ENCODE measurements around the gene HAP1. TPM values are rescaled to one million over a fixed set of nuclear protein-coding genes. Genes with fewer than 3 reads are reported as not detected.

The HAP1 gene
- total RNA-seq, 1 donor from 2014 or later, result not detected

DNA sequence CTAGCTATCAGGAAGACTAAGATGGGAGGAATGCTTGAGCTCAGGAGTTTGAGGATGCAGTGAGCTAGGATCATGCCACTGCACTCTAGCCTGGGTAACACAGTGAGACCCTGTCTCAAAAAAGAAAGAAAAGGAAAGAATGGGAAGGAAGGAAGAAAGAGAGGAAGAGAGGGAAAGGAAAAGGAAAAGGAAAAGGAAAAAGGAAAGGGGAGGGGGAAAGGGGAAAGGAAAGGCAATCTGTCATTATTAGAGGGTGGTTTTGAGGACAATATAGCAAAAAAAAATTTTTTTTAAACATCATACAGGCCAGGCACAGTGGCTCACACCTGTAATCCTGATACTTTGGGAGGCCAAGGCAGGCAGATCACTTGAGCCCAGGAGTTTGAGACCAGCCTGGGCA lies 31.7 kb upstream of the HAP1 start:
- H3K27me3 ChIP-seq (ENCODE audit: control insufficient read depth in 3 of 3, insufficient read depth in 3 of 3, low read length in 3 of 3), result no peaks in the 10 kb centered on the region
- no peak overlapping the region for H3K27ac ChIP-seq (ENCODE audit: low read depth, low read length)
- H3K9me3 ChIP-seq (ENCODE audit: control insufficient read depth in 3 of 3, low read length in 3 of 3), result no peaks in the 10 kb centered on the region
- no peaks in the 10 kb centered on the region for H3K4me1 ChIP-seq (ENCODE audit: control insufficient read depth in 3 of 3, insufficient read depth in 3 of 3, low read length in 3 of 3)
- peaks cover 68 to 80% (median 69%) of the 10 kb centered on the region in 3 donors for H3K36me3 ChIP-seq (ENCODE audit: control insufficient read depth in 3 of 3, insufficient read depth in 3 of 3, low read length in 3 of 3)
- no peak overlapping the region for H3K4me3 ChIP-seq (ENCODE audit: low read length in 3 of 3)
- no peak overlapping the region for H3K9ac ChIP-seq (ENCODE audit: low read depth in 1 of 3, low read length in 3 of 3)

DNA sequence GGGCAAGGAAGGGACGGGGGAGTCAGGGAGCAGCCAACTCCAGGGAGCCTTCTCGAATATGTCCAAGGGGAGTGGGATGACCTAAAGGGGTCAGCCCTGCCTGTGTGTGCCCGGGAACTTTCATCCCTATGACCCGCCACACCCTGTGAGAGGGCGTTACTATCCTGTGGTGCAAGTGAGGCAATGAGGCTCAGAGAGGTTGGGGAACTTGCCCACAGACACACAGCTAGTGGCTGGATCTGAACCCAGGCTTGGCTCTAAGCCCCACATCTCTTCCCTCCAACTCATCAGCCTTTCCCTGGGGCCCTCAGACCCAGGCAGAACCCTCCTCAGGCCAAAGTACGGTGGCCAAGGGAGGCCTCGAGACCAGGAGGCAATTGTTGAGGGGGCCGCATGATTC lies 28.9 kb upstream of the HAP1 start:
- Histone ChIP-seq H3K4me3 (ENCODE audit: low read length in 3 of 3) (no peak overlapping the region), H3K4me1 (ENCODE audit: control insufficient read depth in 3 of 3, insufficient read depth in 3 of 3, low read length in 3 of 3) (no peaks in the 10 kb centered on the region), H3K27me3 (ENCODE audit: control insufficient read depth in 3 of 3, insufficient read depth in 3 of 3, low read length in 3 of 3) (no peaks in the 10 kb centered on the region), H3K27ac (ENCODE audit: low read depth, low read length) (no peak overlapping the region), H3K36me3 (ENCODE audit: control insufficient read depth in 3 of 3, insufficient read depth in 3 of 3, low read length in 3 of 3) (peaks cover 56 to 75% (median 66%) of the 10 kb centered on the region in 3 donors), H3K9ac (ENCODE audit: low read depth in 1 of 3, low read length in 3 of 3) (no peak overlapping the region), H3K9me3 (ENCODE audit: control insufficient read depth in 3 of 3, low read length in 3 of 3) (no peaks in the 10 kb centered on the region)

DNA sequence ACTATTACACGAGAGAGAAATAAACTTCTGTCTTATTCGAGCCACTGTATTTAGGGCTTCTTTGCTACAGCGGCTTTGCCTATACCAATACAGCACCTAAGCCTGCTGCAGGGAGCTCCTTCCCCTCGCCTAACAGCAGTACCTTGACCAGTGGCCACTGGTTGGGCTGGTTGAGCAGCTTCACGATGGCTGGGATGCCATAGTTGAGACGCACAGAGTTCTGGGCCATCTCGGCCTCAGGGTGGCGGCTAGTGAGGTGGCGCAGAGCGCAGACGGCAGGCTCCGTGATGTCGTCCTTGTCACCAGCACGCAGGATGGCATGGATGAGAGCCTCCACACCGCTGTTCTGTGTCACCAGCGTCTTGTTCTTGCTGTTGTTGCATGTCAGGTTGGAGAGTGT lies 28.4 kb upstream of the HAP1 start:
- peaks cover 58 to 77% (median 68%) of the 10 kb centered on the region in 3 donors for H3K36me3 ChIP-seq (ENCODE audit: control insufficient read depth in 3 of 3, insufficient read depth in 3 of 3, low read length in 3 of 3)
- H3K27me3 ChIP-seq (ENCODE audit: control insufficient read depth in 3 of 3, insufficient read depth in 3 of 3, low read length in 3 of 3), result no peaks in the 10 kb centered on the region
- H3K4me3 ChIP-seq (ENCODE audit: low read length in 3 of 3), result no peak overlapping the region
- H3K4me1 ChIP-seq (ENCODE audit: control insufficient read depth in 3 of 3, insufficient read depth in 3 of 3, low read length in 3 of 3), result no peaks in the 10 kb centered on the region
- H3K9ac ChIP-seq (ENCODE audit: low read depth in 1 of 3, low read length in 3 of 3), result no peak overlapping the region
- no peak overlapping the region for H3K27ac ChIP-seq (ENCODE audit: low read depth, low read length)
- no peaks in the 10 kb centered on the region for H3K9me3 ChIP-seq (ENCODE audit: control insufficient read depth in 3 of 3, low read length in 3 of 3)

DNA sequence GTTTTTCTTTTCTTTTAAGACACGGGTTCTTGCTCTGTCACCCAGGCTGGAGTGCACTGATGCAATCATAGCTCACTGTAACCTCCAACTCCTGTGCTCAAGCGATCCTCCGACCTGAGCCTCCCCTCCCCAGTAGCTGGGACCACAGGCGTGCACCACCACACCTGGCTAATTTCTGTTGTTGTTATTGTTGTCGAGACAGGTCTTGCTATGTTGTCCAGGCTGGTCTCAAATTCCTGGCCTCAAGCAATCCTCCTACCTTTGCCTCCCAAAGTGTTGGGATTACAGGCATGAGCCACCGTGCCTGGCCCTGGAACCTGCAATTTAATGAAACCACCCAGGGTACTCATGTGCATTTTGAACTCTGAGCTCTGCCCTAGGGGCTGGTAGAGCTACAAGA lies 27.9 kb upstream of the HAP1 start:
- Histone ChIP-seq H3K9ac (ENCODE audit: low read depth in 1 of 3, low read length in 3 of 3) (no peak overlapping the region), H3K36me3 (ENCODE audit: control insufficient read depth in 3 of 3, insufficient read depth in 3 of 3, low read length in 3 of 3) (peaks cover 58 to 77% (median 68%) of the 10 kb centered on the region in 3 donors), H3K27me3 (ENCODE audit: control insufficient read depth in 3 of 3, insufficient read depth in 3 of 3, low read length in 3 of 3) (no peaks in the 10 kb centered on the region), H3K4me3 (ENCODE audit: low read length in 3 of 3) (no peak overlapping the region), H3K4me1 (ENCODE audit: control insufficient read depth in 3 of 3, insufficient read depth in 3 of 3, low read length in 3 of 3) (no peaks in the 10 kb centered on the region), H3K9me3 (ENCODE audit: control insufficient read depth in 3 of 3, low read length in 3 of 3) (no peaks in the 10 kb centered on the region), H3K27ac (ENCODE audit: low read depth, low read length) (no peak overlapping the region)

DNA sequence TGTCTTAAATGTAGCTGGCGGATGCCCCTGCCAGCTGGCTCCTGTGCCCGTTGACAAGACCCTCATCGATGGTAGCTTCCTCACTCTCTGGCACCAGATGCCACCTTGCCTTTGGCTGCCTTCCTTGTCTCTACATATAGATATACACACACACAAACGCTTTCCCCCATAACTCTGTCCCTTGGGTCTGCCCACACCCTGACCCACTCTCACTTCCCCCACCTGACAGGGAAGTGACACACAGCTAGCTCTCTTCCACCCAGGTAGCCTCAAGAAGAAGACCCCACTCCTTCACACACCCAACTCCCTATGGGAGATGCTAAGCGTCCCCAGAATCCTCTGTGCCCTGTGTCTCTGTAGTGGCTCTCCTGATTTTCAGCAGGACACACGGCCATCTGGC lies 26.4 kb upstream of the HAP1 start:
- no peak overlapping the region for H3K9ac ChIP-seq (ENCODE audit: low read depth in 1 of 3, low read length in 3 of 3)
- H3K9me3 ChIP-seq (ENCODE audit: control insufficient read depth in 3 of 3, low read length in 3 of 3), result no peaks in the 10 kb centered on the region
- H3K27me3 ChIP-seq (ENCODE audit: control insufficient read depth in 3 of 3, insufficient read depth in 3 of 3, low read length in 3 of 3), result no peaks in the 10 kb centered on the region
- no peaks in the 10 kb centered on the region for H3K4me1 ChIP-seq (ENCODE audit: control insufficient read depth in 3 of 3, insufficient read depth in 3 of 3, low read length in 3 of 3)
- H3K36me3 ChIP-seq (ENCODE audit: control insufficient read depth in 3 of 3, insufficient read depth in 3 of 3, low read length in 3 of 3), result peaks cover 60 to 73% (median 69%) of the 10 kb centered on the region in 3 donors
- H3K27ac ChIP-seq (ENCODE audit: low read depth, low read length), result no peak overlapping the region
- no peak overlapping the region for H3K4me3 ChIP-seq (ENCODE audit: low read length in 3 of 3)

DNA sequence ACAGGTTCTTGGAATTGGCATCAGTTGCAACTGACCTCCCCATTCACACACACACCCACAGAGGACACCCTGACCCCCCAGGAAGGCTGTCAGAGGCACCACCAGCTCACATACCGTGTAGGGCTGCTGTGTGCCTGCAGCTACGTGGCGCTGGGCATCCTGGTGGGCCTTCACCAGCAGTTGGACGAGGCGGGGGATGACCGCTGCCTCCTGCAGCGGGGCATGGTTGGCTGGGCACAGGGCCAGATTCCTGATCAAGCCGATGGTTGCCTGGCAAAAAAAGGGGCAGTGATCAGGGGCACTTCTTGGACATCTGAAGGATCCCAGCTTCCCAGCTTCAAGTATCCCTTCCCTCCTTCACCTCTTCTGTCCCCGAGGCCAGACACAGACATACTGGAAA lies 24.2 kb upstream of the HAP1 start:
- Histone ChIP-seq H3K4me3 (ENCODE audit: low read length in 3 of 3) (no peak overlapping the region), H3K27me3 (ENCODE audit: control insufficient read depth in 3 of 3, insufficient read depth in 3 of 3, low read length in 3 of 3) (no peaks in the 10 kb centered on the region), H3K9me3 (ENCODE audit: control insufficient read depth in 3 of 3, low read length in 3 of 3) (no peaks in the 10 kb centered on the region), H3K36me3 (ENCODE audit: control insufficient read depth in 3 of 3, insufficient read depth in 3 of 3, low read length in 3 of 3) (peaks cover 57 to 69% (median 62%) of the 10 kb centered on the region in 3 donors), H3K27ac (ENCODE audit: low read depth, low read length) (no peak overlapping the region), H3K9ac (ENCODE audit: low read depth in 1 of 3, low read length in 3 of 3) (no peak overlapping the region), H3K4me1 (ENCODE audit: control insufficient read depth in 3 of 3, insufficient read depth in 3 of 3, low read length in 3 of 3) (no peaks in the 10 kb centered on the region)

DNA sequence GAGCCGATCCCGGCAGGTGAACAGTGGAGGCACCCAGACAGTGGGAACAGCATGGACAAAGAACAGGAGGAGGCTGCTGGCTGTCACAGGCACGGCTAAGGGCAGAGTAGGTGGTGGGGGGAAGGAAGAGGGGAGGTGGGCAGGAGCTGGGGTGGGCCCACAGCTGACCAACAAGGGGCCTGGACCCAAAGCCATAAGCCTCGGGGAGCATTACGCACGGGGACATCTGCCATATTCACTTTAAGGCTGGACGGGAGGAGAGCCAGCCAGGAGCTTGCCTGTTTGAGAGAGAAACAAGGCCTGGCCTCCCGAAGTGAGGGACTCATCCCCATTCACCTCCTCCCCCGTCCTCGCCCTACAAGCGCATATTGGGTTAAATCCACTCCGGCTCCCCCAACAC lies 19.6 kb upstream of the HAP1 start:
- H3K9ac ChIP-seq (ENCODE audit: low read depth in 1 of 3, low read length in 3 of 3), result no peak overlapping the region
- no peaks in the 10 kb centered on the region for H3K9me3 ChIP-seq (ENCODE audit: control insufficient read depth in 3 of 3, low read length in 3 of 3)
- H3K4me3 ChIP-seq (ENCODE audit: low read length in 3 of 3), result no peak overlapping the region
- H3K36me3 ChIP-seq (ENCODE audit: control insufficient read depth in 3 of 3, insufficient read depth in 3 of 3, low read length in 3 of 3), result peaks cover 30 to 37% (median 30%) of the 10 kb centered on the region in 3 donors
- no peaks in the 10 kb centered on the region for H3K4me1 ChIP-seq (ENCODE audit: control insufficient read depth in 3 of 3, insufficient read depth in 3 of 3, low read length in 3 of 3)
- H3K27me3 ChIP-seq (ENCODE audit: control insufficient read depth in 3 of 3, insufficient read depth in 3 of 3, low read length in 3 of 3), result no peaks in the 10 kb centered on the region
- H3K27ac ChIP-seq (ENCODE audit: low read depth, low read length), result no peak overlapping the region

DNA sequence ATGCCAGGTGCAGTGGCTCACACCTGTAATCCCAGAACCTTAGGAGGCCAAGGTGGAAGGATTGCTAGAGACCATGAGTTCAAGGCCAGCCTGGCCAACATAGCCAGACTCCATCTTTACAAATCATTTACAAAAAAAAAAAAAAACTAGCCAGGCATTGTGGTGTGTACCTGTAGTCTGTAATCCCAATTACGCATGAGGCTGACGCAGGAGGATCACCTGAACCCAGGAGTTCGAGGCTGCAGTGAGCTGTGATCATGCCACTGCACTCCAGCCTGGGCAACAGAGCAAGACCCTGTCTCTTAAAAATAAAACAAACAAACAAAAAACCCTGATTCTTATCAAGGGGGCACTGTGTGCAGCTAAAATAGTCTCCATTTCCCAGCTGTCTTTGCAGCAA lies 16.8 kb upstream of the HAP1 start:
- no peak overlapping the region for H3K9ac ChIP-seq (ENCODE audit: low read depth in 1 of 3, low read length in 3 of 3)
- H3K36me3 ChIP-seq (ENCODE audit: control insufficient read depth in 3 of 3, insufficient read depth in 3 of 3, low read length in 3 of 3), result peaks cover 12 to 19% (median 12%) of the 10 kb centered on the region in 3 donors
- H3K4me3 ChIP-seq (ENCODE audit: low read length in 3 of 3), result no peak overlapping the region
- no peaks in the 10 kb centered on the region for H3K9me3 ChIP-seq (ENCODE audit: control insufficient read depth in 3 of 3, low read length in 3 of 3)
- H3K27ac ChIP-seq (ENCODE audit: low read depth, low read length), result no peak overlapping the region
- H3K4me1 ChIP-seq (ENCODE audit: control insufficient read depth in 3 of 3, insufficient read depth in 3 of 3, low read length in 3 of 3), result no peaks in the 10 kb centered on the region
- no peaks in the 10 kb centered on the region for H3K27me3 ChIP-seq (ENCODE audit: control insufficient read depth in 3 of 3, insufficient read depth in 3 of 3, low read length in 3 of 3)

DNA sequence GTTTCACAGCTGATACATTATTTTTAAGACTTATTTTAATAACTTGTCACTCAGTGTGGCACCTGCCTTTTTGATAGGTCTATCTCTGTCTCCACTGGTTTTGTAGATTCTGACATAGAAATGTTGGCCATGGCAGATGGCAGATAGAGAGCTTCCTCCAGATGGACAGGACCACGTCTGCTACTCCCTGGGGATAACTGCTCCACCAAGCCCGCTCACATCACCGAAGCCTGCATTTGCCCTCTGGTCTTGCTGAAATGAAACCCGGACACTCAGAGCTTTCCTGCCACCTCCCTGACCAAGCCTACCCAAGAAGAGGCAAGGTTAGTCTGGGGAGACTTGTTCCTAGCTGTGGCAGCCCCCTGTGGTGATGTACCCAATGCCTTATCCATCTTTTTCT lies 16.4 kb upstream of the HAP1 start:
- Histone ChIP-seq H3K27me3 (ENCODE audit: control insufficient read depth in 3 of 3, insufficient read depth in 3 of 3, low read length in 3 of 3) (no peaks in the 10 kb centered on the region), H3K27ac (ENCODE audit: low read depth, low read length) (no peak overlapping the region), H3K9me3 (ENCODE audit: control insufficient read depth in 3 of 3, low read length in 3 of 3) (no peaks in the 10 kb centered on the region), H3K4me1 (ENCODE audit: control insufficient read depth in 3 of 3, insufficient read depth in 3 of 3, low read length in 3 of 3) (no peaks in the 10 kb centered on the region), H3K9ac (ENCODE audit: low read depth in 1 of 3, low read length in 3 of 3) (no peak overlapping the region), H3K4me3 (ENCODE audit: low read length in 3 of 3) (no peak overlapping the region), H3K36me3 (ENCODE audit: control insufficient read depth in 3 of 3, insufficient read depth in 3 of 3, low read length in 3 of 3) (peaks cover 9 to 17% (median 10%) of the 10 kb centered on the region in 3 donors)

DNA sequence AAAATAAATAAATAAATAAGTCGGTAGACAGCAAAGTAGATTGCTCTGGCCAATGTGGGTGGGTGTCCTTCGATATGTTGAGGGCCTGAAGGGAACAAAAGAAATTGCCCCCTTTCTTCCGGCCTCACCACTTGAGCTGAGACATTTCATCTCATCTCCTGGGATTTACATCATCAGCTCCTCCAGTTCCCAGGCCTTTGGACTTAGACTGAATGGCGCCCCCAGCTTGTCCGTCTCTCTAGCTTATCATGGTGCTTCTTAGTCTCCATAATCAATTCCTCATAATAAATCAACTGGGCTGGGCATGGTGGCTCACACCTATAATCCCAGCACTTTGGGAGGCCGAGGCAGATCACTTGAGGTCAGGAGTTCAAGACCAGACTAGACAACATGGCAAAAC lies 13.8 kb upstream of the HAP1 start:
- H3K36me3 ChIP-seq (ENCODE audit: control insufficient read depth in 3 of 3, insufficient read depth in 3 of 3, low read length in 3 of 3), result peaks cover 0 to 3% (median 0%) of the 10 kb centered on the region in 3 donors
- no peaks in the 10 kb centered on the region for H3K9me3 ChIP-seq (ENCODE audit: control insufficient read depth in 3 of 3, low read length in 3 of 3)
- no peaks in the 10 kb centered on the region for H3K4me1 ChIP-seq (ENCODE audit: control insufficient read depth in 3 of 3, insufficient read depth in 3 of 3, low read length in 3 of 3)
- H3K9ac ChIP-seq (ENCODE audit: low read depth in 1 of 3, low read length in 3 of 3), result no peak overlapping the region
- H3K27ac ChIP-seq (ENCODE audit: low read depth, low read length), result no peak overlapping the region
- H3K27me3 ChIP-seq (ENCODE audit: control insufficient read depth in 3 of 3, insufficient read depth in 3 of 3, low read length in 3 of 3), result no peaks in the 10 kb centered on the region
- no peak overlapping the region for H3K4me3 ChIP-seq (ENCODE audit: low read length in 3 of 3)

DNA sequence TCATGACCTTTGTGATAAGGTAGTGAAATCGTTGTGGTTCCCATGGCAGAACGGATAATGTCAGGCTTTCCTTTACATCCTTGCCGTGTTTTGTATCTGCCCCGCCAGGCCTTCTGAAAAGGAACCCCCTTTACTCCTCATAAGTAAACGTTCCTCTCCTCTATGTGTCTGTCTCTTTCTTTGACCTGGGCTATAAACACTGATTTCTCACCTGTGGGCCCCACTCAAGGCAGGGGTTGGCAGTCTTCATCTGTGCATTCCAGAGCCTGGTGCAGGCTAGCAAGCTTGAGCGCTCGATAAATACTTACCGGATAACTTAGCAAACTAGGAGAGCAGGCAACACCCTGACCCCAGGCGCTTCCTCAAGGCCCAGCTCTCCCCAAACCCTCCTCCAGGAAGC lies 7.3 kb upstream of the HAP1 start:
- H3K4me1 ChIP-seq (ENCODE audit: control insufficient read depth in 3 of 3, insufficient read depth in 3 of 3, low read length in 3 of 3), result peaks cover 0 to 4% (median 0%) of the 10 kb centered on the region in 3 donors
- H3K4me3 ChIP-seq (ENCODE audit: low read length in 3 of 3), result no peak overlapping the region
- no peak overlapping the region for H3K9ac ChIP-seq (ENCODE audit: low read depth in 1 of 3, low read length in 3 of 3)
- no peaks in the 10 kb centered on the region for H3K9me3 ChIP-seq (ENCODE audit: control insufficient read depth in 3 of 3, low read length in 3 of 3)
- peaks cover 10 to 12% (median 11%) of the 10 kb centered on the region in 3 donors for H3K27me3 ChIP-seq (ENCODE audit: control insufficient read depth in 3 of 3, insufficient read depth in 3 of 3, low read length in 3 of 3)
- no peak overlapping the region for H3K27ac ChIP-seq (ENCODE audit: low read depth, low read length)
- H3K36me3 ChIP-seq (ENCODE audit: control insufficient read depth in 3 of 3, insufficient read depth in 3 of 3, low read length in 3 of 3), result no peaks in the 10 kb centered on the region

Measured in skeletal muscle tissue (tissue), 4 donors.